Astrocyte of the cerebellum (primary cell): ENCODE measurements around the gene GPR85.

Experiments used
- DNase-seq: peaks from one replicate; pipeline ENCODE4 v3.0.0-alpha.2; 2011; ENCODE audit warnings: low read depth
- H3K4me3 ChIP-seq: 2 replicates; pipeline ENCODE4 v1.5.1; 2011; ENCODE audit warnings: mild to moderate bottlenecking, low read depth, low read length, moderate library complexity
- CTCF ChIP-seq: IDR thresholded peaks from 2 replicates; pipeline ENCODE4 v1.5.1; 2012; ENCODE audit warnings: low read length, low read depth, moderate library complexity, mild to moderate bottlenecking; ENCODE audit errors: missing control alignments
- in situ Hi-C: cut with HindIII; loops from 2 replicates; pipeline ENCODE4 v1.10.0; 2017; ENCODE audit warnings: low sequenced_read_pairs

GPR85 gene

GRCh38 chr7:113040849-113041248 lies 45.8 kb downstream of the GPR85 start:
- H3K4me3 ChIP-seq: no peak overlapping the region
- in situ Hi-C loops: no loop called here
- no peak for DNase-seq
- TF ChIP-seq CTCF: no peak

GRCh38 chr7:113033959-113034358 lies 52.7 kb downstream of the GPR85 start:
- H3K4me3 ChIP-seq: no peak overlapping the region
- in situ Hi-C loops: no loop called here
- no peak for DNase-seq
- no peak for TF ChIP-seq CTCF
